Measurements from ENCODE around the gene KCTD16. TPM values are rescaled to one million over a fixed set of nuclear protein-coding genes. Genes with fewer than 3 reads are reported as not detected.

KCTD16 gene
- total RNA-seq (under 1 TPM in 2 of 5 experiments, not detected in 3; 0.07 to 0.22 TPM), polyA plus RNA-seq (under 1 TPM in 1 of 2 donors, not detected in 1; 0.13 TPM), total RNA-seq (0.67 reads per million)

DNA sequence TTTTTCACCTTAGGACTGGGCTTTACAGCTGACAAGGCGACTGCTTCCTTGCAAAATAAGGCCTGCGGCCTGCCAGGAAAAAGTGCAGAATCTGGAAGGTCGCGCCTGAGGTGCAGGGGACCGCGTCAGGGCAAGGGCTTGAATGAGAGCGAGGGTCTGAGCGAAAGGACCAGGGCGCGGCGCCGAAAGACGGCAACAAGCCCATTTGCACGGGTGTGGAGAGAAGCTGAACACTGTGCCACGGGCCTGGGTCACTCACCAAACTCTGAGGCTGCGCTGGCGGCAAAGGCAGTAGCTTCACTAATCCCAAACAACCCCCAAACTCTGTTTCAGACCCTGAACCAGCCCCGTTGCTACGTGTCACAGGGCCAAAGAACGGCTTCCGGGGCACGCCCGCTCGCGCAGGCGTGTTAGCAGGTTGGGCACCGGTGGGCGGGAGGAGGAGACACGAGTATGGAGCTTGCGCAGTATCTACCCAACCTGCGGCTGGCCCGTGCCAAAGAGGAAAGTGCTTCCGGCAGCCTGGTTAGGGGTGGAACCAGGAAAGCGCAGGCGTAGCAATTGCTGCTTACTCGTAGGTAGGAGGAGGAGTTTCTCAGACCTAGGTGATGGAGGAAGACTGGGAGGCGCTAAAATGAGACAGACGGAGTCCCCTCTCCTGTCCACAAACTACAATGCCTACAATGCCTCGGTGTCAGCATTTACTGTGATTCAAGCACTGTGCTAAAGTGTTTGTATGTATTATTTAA is at the start of gene KCTD16, which contains the start of gene YIPF5:
Gene KCTD16 (plus strand): TSS at position 598 of the 749 bp plus-strand sequence.
Gene YIPF5 (minus strand): TSS at position 384 of the 749 bp plus-strand sequence. CDS start 704 bp downstream, outside the sequence.
- H3K27ac ChIP-seq (ENCODE audit: low read depth, low read length) = peak within 1 kb of the TSS; percentile 91
- CTCF ChIA-PET = interaction anchor here (0.6 to 4.3 kb wide), 5 partner anchors 13 to 770 kb away, joined by 3 to 25 read pairs (median 8); no protein-coding TSS in a partner anchor
- ATAC-seq (peak; percentile 98), DNase-seq (peak; percentile 90 to 98 (median 98))
- Mint-ChIP-seq H3K27ac (peak within 1 kb of the TSS; percentile 85 to 96 (median 95)), H3K27me3 (peaks cover 0 to 29% (median 0%) of the 10 kb centered on the region in 5 donors), H3K4me3 (peak within 1 kb of the TSS; percentile 90 to 99 (median 94)), H3K36me3 (peaks cover 0 to 14% (median 5%) of the 10 kb centered on the region in 5 donors), H3K9me3 (no peaks in the 10 kb centered on the region), H3K4me1 (peaks cover 19 to 56% (median 52%) of the 10 kb centered on the region in 7 donors)
- H3K36me3 ChIP-seq (ENCODE audit: control insufficient read depth in 2 of 3, insufficient read depth in 3 of 3, low read length in 3 of 3) = peaks cover 0 to 7% (median 6%) of the 10 kb centered on the region in 3 experiments
- no peaks in the 10 kb centered on the region for H3K27me3 ChIP-seq (ENCODE audit: control insufficient read depth in 2 of 2, insufficient read depth in 2 of 2, low read length in 2 of 2)
- intact Hi-C loops (cut with micrococcal nuclease) = loop anchor here (1.0 to 5.0 kb wide), 10 partner anchors 13 to 1813 kb away; partner anchors contain the start of gene ARHGAP26 (in 1 of the 2)
- POLR2A ChIA-PET = interaction anchor here (0.6 to 8.2 kb wide), 10 partner anchors 9 to 1400 kb away, joined by 3 to 135 read pairs (median 4); partner anchors contain the start of genes ARHGAP26 and NR3C1
- peaks cover 15 to 19% of the 10 kb centered on the region in 2 donors for H3K4me1 ChIP-seq (ENCODE audit: control insufficient read depth in 2 of 2, insufficient read depth in 2 of 2, low read length in 2 of 2)
- H3K9me3 ChIP-seq (ENCODE audit: control insufficient read depth in 2 of 3, low read length in 3 of 3) = no peaks in the 10 kb centered on the region
- peak within 1 kb of the TSS; percentile 79 for H3K4me3 ChIP-seq (ENCODE audit: low read length)

DNA sequence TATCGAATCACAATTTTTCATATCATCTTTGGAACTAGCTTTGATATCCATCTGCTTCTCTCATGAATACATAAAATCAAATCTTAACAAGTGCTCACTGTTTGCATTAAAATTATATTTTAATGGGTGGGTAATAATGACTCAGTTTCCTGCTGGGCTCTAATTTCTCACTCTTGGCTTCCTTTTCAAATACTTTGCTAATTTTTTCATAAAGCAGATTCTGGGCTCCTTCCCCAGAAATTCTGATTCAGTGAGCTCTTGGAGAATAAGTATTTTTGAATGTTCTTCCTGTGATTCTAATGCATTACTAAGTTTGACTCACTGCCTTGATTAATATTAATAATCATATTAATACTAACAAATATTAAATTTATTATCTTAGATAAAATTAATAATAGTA is 49.1 kb upstream of the KCTD16 start:
- Mint-ChIP-seq H3K27ac (no peak overlapping the region), H3K27me3 (peaks cover 0 to 10% (median 0%) of the 10 kb centered on the region in 5 donors), H3K36me3 (no peaks in the 10 kb centered on the region), H3K9me3 (peaks cover 0 to 6% (median 0%) of the 10 kb centered on the region in 11 donors), H3K4me1 (no peaks in the 10 kb centered on the region), H3K4me3 (no peak overlapping the region)
- no peak overlapping the region for H3K27ac ChIP-seq (ENCODE audit: low read depth, low read length)
- ChIA-PET POLR2A (no interaction called here), CTCF (no interaction called here)
- H3K36me3 ChIP-seq (ENCODE audit: control insufficient read depth in 2 of 3, insufficient read depth in 3 of 3, low read length in 3 of 3) = no peaks in the 10 kb centered on the region
- intact Hi-C loops (cut with micrococcal nuclease) = no loop called here
- no peaks in the 10 kb centered on the region for H3K4me1 ChIP-seq (ENCODE audit: control insufficient read depth in 2 of 2, insufficient read depth in 2 of 2, low read length in 2 of 2)
- ATAC-seq = no peak
- no peak for DNase-seq
- H3K4me3 ChIP-seq (ENCODE audit: low read length) = no peak overlapping the region
- no peaks in the 10 kb centered on the region for H3K9me3 ChIP-seq (ENCODE audit: control insufficient read depth in 2 of 3, low read length in 3 of 3)
- no peaks in the 10 kb centered on the region for H3K27me3 ChIP-seq (ENCODE audit: control insufficient read depth in 2 of 2, insufficient read depth in 2 of 2, low read length in 2 of 2)

DNA sequence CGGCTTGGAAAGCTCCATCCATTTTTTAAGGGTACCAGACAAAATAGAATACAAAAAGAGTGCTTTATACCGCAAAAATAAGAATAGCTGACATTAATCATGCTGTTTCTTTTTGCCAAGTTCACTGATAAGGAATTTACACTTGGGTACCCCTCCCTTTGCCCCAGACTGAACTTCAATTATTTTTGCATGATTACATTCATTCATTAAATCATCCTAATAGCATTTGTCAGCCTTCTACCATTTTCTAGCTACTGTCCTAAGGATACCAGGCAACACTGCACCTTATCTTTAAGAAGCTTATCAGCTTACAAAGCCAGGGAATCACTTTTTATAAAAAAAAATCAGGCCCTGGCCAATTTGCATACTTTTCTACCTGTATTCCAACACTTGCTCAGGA is 48.6 kb upstream of the KCTD16 start:
- intact Hi-C loops (cut with micrococcal nuclease) = no loop called here
- H3K27me3 Mint-ChIP-seq = peaks cover 0 to 10% (median 0%) of the 10 kb centered on the region in 5 donors
- H3K27ac Mint-ChIP-seq = no peak overlapping the region
- ChIA-PET CTCF (interaction anchor here (0.8 kb wide), 1 partner anchor 35 kb away, joined by 3 read pairs; no protein-coding TSS in a partner anchor), POLR2A (no interaction called here)
- DNase-seq (no peak), ATAC-seq (no peak)
- no peaks in the 10 kb centered on the region for H3K36me3 Mint-ChIP-seq
- H3K4me3 Mint-ChIP-seq = no peak overlapping the region
- peaks cover 0 to 6% (median 0%) of the 10 kb centered on the region in 11 donors for H3K9me3 Mint-ChIP-seq
- H3K9me3 ChIP-seq (ENCODE audit: control insufficient read depth in 2 of 3, low read length in 3 of 3) = no peaks in the 10 kb centered on the region
- no peaks in the 10 kb centered on the region for H3K27me3 ChIP-seq (ENCODE audit: control insufficient read depth in 2 of 2, insufficient read depth in 2 of 2, low read length in 2 of 2)
- H3K4me1 Mint-ChIP-seq = no peaks in the 10 kb centered on the region
- no peak overlapping the region for H3K27ac ChIP-seq (ENCODE audit: low read depth, low read length)
- H3K4me3 ChIP-seq (ENCODE audit: low read length) = no peak overlapping the region
- no peaks in the 10 kb centered on the region for H3K36me3 ChIP-seq (ENCODE audit: control insufficient read depth in 2 of 3, insufficient read depth in 3 of 3, low read length in 3 of 3)
- no peaks in the 10 kb centered on the region for H3K4me1 ChIP-seq (ENCODE audit: control insufficient read depth in 2 of 2, insufficient read depth in 2 of 2, low read length in 2 of 2)

DNA sequence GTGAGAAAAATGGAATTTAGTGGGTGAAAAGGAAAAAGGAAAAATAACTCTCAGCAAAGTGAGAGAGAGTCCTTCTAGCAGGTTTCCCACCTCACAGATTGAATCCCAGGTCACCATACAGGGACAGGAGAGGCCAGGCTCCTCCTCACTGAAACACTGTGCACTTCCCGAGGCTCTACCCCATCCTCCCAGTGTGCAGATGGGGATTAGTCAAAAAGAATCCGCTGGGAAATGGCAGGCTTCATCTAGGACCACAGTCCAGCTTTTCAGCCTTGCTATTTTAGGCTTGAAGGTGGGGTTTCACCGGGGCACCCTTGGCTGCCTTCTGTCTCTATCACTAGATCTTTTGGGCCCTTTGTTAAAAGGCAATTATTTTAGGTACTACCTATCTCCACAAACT is 48.0 kb upstream of the KCTD16 start:
- ChIA-PET POLR2A (no interaction called here), CTCF (interaction anchor here (0.8 kb wide), 1 partner anchor 35 kb away, joined by 3 read pairs; no protein-coding TSS in a partner anchor)
- ATAC-seq = no peak
- Mint-ChIP-seq H3K36me3 (no peaks in the 10 kb centered on the region), H3K4me3 (no peak overlapping the region), H3K27ac (no peak overlapping the region), H3K27me3 (peaks cover 0 to 10% (median 0%) of the 10 kb centered on the region in 5 donors), H3K4me1 (no peaks in the 10 kb centered on the region), H3K9me3 (peaks cover 0 to 6% (median 0%) of the 10 kb centered on the region in 11 donors)
- H3K27ac ChIP-seq (ENCODE audit: low read depth, low read length) = no peak overlapping the region
- H3K36me3 ChIP-seq (ENCODE audit: control insufficient read depth in 2 of 3, insufficient read depth in 3 of 3, low read length in 3 of 3) = no peaks in the 10 kb centered on the region
- intact Hi-C loops (cut with micrococcal nuclease) = no loop called here
- H3K4me3 ChIP-seq (ENCODE audit: low read length) = no peak overlapping the region
- H3K27me3 ChIP-seq (ENCODE audit: control insufficient read depth in 2 of 2, insufficient read depth in 2 of 2, low read length in 2 of 2) = no peaks in the 10 kb centered on the region
- no peak for DNase-seq
- no peaks in the 10 kb centered on the region for H3K9me3 ChIP-seq (ENCODE audit: control insufficient read depth in 2 of 3, low read length in 3 of 3)
- H3K4me1 ChIP-seq (ENCODE audit: control insufficient read depth in 2 of 2, insufficient read depth in 2 of 2, low read length in 2 of 2) = no peaks in the 10 kb centered on the region

DNA sequence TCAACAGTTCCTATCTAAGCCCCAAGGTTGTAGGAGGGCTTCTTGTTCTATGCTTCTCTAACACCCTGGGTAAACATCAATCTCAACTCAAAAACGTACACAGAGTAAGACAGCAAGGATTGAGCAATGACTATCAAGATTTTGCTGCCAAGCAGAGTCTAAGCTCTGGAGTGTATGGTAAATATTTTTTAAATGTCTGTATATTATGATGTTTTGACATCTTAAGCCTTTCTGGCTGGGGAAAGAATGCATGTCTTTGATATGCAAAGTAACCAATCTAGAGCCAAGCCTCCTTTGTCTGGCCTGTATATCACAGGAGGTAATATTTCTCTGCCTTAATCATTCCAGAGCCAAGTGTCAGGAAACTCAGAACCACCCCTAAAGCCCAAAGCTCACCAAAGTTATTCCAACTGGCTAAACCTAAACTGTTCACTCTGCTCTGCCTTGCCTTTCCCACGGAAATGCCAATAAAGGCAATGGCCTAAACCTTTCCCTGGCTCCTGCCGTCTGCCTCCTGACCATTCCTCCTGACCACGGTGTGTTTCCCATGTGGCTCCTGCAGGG is 45.4 kb upstream of the KCTD16 start:
- ATAC-seq (no peak), DNase-seq (no peak)
- Mint-ChIP-seq H3K27me3 (peaks cover 0 to 10% (median 0%) of the 10 kb centered on the region in 5 donors), H3K27ac (no peak overlapping the region), H3K36me3 (no peaks in the 10 kb centered on the region), H3K4me1 (no peaks in the 10 kb centered on the region), H3K4me3 (no peak overlapping the region), H3K9me3 (peaks cover 0 to 4% (median 0%) of the 10 kb centered on the region in 11 donors)
- CTCF ChIA-PET = no interaction called here
- POLR2A ChIA-PET = no interaction called here
- Histone ChIP-seq H3K4me1 (ENCODE audit: control insufficient read depth in 2 of 2, insufficient read depth in 2 of 2, low read length in 2 of 2) (no peaks in the 10 kb centered on the region), H3K9me3 (ENCODE audit: control insufficient read depth in 2 of 3, low read length in 3 of 3) (no peaks in the 10 kb centered on the region), H3K4me3 (ENCODE audit: low read length) (no peak overlapping the region), H3K36me3 (ENCODE audit: control insufficient read depth in 2 of 3, insufficient read depth in 3 of 3, low read length in 3 of 3) (no peaks in the 10 kb centered on the region), H3K27me3 (ENCODE audit: control insufficient read depth in 2 of 2, insufficient read depth in 2 of 2, low read length in 2 of 2) (no peaks in the 10 kb centered on the region), H3K27ac (ENCODE audit: low read depth, low read length) (no peak overlapping the region)
- intact Hi-C loops (cut with micrococcal nuclease) = no loop called here

DNA sequence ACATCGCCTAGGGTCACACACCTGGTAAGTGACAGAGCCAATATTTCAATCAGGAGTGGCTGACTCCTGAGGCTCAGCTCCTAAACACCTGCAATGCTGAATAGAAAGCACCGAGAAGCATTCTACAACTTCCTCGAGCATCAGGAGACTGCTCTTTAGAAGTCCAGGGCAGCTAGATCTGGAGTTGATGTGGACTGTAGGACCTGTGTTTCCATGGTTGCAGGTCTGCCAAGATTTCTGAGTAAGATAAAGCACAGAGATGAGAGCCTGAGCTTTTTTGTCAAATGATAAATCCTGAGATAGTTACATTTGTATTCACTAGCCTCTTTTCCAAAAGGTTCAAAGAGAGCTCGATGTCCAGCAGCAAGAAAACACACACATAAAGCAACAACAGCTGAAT is 44.0 kb upstream of the KCTD16 start:
- Histone ChIP-seq H3K4me1 (ENCODE audit: control insufficient read depth in 2 of 2, insufficient read depth in 2 of 2, low read length in 2 of 2) (no peaks in the 10 kb centered on the region), H3K27ac (ENCODE audit: low read depth, low read length) (no peak overlapping the region), H3K27me3 (ENCODE audit: control insufficient read depth in 2 of 2, insufficient read depth in 2 of 2, low read length in 2 of 2) (no peaks in the 10 kb centered on the region), H3K9me3 (ENCODE audit: control insufficient read depth in 2 of 3, low read length in 3 of 3) (no peaks in the 10 kb centered on the region), H3K36me3 (ENCODE audit: control insufficient read depth in 2 of 3, insufficient read depth in 3 of 3, low read length in 3 of 3) (no peaks in the 10 kb centered on the region), H3K4me3 (ENCODE audit: low read length) (no peak overlapping the region)
- DNase-seq (no peak), ATAC-seq (no peak)
- Mint-ChIP-seq H3K27ac (no peak overlapping the region), H3K27me3 (peaks cover 0 to 10% (median 0%) of the 10 kb centered on the region in 5 donors), H3K4me3 (no peak overlapping the region), H3K4me1 (peaks cover 0 to 4% (median 0%) of the 10 kb centered on the region in 7 donors), H3K36me3 (no peaks in the 10 kb centered on the region), H3K9me3 (no peaks in the 10 kb centered on the region)
- ChIA-PET CTCF (no interaction called here), POLR2A (interaction anchor here (0.6 kb wide), 1 partner anchor 1085 kb away, joined by 3 read pairs; no protein-coding TSS in a partner anchor)
- intact Hi-C loops (cut with micrococcal nuclease) = no loop called here

Measured in naive thymus-derived CD4-positive, alpha-beta T cell (primary cell).